ENCODE data around the gene FOS. TPM values are rescaled to one million over a fixed set of nuclear protein-coding genes. Genes with fewer than 3 reads are reported as not detected.

Gene FOS
- total and polyA plus RNA-seq, 2 of the 8 experiments (the other 6 are each of a cell fraction or from before 2014, with no cell fraction given) = 50.2 to 51.8 TPM

DNA sequence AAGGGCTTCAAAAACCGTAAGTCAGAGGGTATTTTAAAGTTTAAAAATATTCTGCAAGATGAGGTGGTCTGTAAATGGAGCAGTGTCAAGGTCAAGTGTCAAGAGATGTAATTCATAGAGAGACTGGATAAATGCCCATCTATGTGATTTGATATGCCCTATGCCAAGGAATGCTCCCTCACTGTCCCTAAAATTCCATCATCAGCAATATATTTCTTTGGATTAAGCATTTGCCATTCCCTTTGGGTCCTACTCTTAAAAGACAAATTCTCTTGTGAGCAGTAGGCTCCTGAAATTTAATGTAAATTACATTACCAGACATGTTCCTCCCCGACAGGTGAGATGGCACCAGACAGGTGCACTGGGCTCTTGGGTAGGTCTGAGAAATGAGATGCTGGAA, 16.0 kb upstream of the FOS start:
- Histone ChIP-seq H3K27me3 (replicated peaks in 1 of 4; ENCODE audit: control insufficient read depth in 3 of 4, extremely low read depth in 1 of 4, insufficient read depth in 3 of 4, low read length in 3 of 4) (no peaks in the 10 kb centered on the region), H4K20me1 (replicated peaks in 1 of 2; ENCODE audit: control insufficient read depth in 1 of 2, insufficient read depth in 2 of 2, low read length in 2 of 2) (no peaks in the 10 kb centered on the region), H4K91ac (replicated peaks; ENCODE audit: insufficient read length, low read length) (no peak overlapping the region), H3K56ac (replicated peaks; ENCODE audit: insufficient read length, low read depth, low read length) (no peak overlapping the region), H3K9me3 (ENCODE audit: insufficient read depth in 2 of 2, low read depth in 1 of 2, low read length in 1 of 2) (no peaks in the 10 kb centered on the region), H3K4ac (replicated peaks; ENCODE audit: insufficient read length, low read depth, low read length) (no peak overlapping the region), H3K4me1 (replicated peaks in 1 of 4; ENCODE audit: control insufficient read depth in 3 of 4, insufficient read depth in 4 of 4, low read length in 3 of 4) (peaks cover 0 to 9% (median 5%) of the 10 kb centered on the region in 4 experiments; a peak in 3 of 7 replicates), H2BK15ac (ENCODE audit: low read length) (no peak overlapping the region), H2AFZ (ENCODE audit: low read length) (no peak overlapping the region), H3K79me2 (ENCODE audit: control insufficient read depth in 1 of 2, insufficient read depth in 2 of 2, low read length in 2 of 2) (no peaks in the 10 kb centered on the region), H2BK12ac (ENCODE audit: low read depth, low read length) (no peak overlapping the region), H2AK5ac (ENCODE audit: low read depth, low read length) (no peak overlapping the region), H2BK5ac (ENCODE audit: low read depth, low read length) (no peak overlapping the region), H4K5ac (ENCODE audit: insufficient read length, low read depth, low read length) (no peak overlapping the region), H3K14ac (ENCODE audit: insufficient read length) (no peak overlapping the region), H4K8ac (ENCODE audit: extremely low read depth, insufficient read depth, low read length) (no peak overlapping the region), H3K79me1 (ENCODE audit: low read depth, low read length) (no peaks in the 10 kb centered on the region), H2BK120ac (replicated peaks; ENCODE audit: low read depth, low read length) (no peak overlapping the region), H3K4me2 (ENCODE audit: insufficient read depth in 1 of 2, low read depth in 2 of 2, low read length in 2 of 2) (no peak overlapping the region), H3K23me2 (ENCODE audit: low read depth, low read length) (peaks cover 5% of the 10 kb centered on the region; the same call in 1 of the 2 replicates), H3K9ac (replicated peaks in 1 of 4; ENCODE audit: extremely low read depth in 1 of 4, low read depth in 3 of 4, low read length in 3 of 4) (no peak overlapping the region), H3K18ac (ENCODE audit: extremely low read depth, low read length) (no peak overlapping the region), H3K36me3 (ENCODE audit: control insufficient read depth in 2 of 4, insufficient read depth in 4 of 4, low read length in 3 of 4) (no peaks in the 10 kb centered on the region), H2BK20ac (ENCODE audit: low read length) (no peak overlapping the region), H3K23ac (ENCODE audit: insufficient read length) (no peak overlapping the region), H3K27ac (ENCODE audit: low read depth, low read length) (no peak overlapping the region), H3K4me3 (ENCODE audit: extremely low read depth in 1 of 4, insufficient read depth in 2 of 4, low read depth in 3 of 4, low read length in 4 of 4) (no peak overlapping the region)
- WGBS, 2 experiments (ENCODE audit: extremely low coverage in 1 of 2, insufficient coverage in 1 of 2, insufficient read length in 1 of 2, insufficient replicate concordance in 2 of 2, low coverage in 1 of 2, low lambda C conversion rate in 2 of 2, missing lambda C conversion rate in 1 of 2) = 92% methylated on average over 2 of the region's 2 CpGs; no CpG with 5 or more reads in 1 of the 2 experiments
- CTCF ChIA-PET (ENCODE audit: partially characterized antibody) = no interaction called here
- POLR2A ChIA-PET (ENCODE audit: partially characterized antibody) = interaction anchor here (1.7 kb wide), 1 partner anchor 15 kb away, joined by 7 read pairs; no protein-coding TSS in a partner anchor
- no peak for DNase-seq (ENCODE audit: low read depth in 1 of 2, low spot score in 2 of 2)
- no peak for FAIRE-seq
- TF ChIP-seq YY1 (IDR thresholded peaks at IDR 0.05; ENCODE audit: low read depth, low read length) = no peak
- TF ChIP-seq JUND (IDR thresholded peaks at IDR 0.05; ENCODE audit: low read length) = no peak
- TF ChIP-seq HDAC2 (IDR thresholded peaks at IDR 0.05; ENCODE audit: borderline replicate concordance in 1 of 2, low read depth in 2 of 2, low read length in 2 of 2) = no peak
- TF ChIP-seq CHD2 (IDR thresholded peaks at IDR 0.05; ENCODE audit: low read length) = no peak
- TF ChIP-seq KDM4A (IDR thresholded peaks at IDR 0.05; ENCODE audit: low read depth, low read length, severe bottlenecking) = no peak
- no peak for TF ChIP-seq RBBP5 (IDR thresholded peaks at IDR 0.05; ENCODE audit: borderline replicate concordance, low read depth, low read length)
- TF ChIP-seq BCL11A (IDR thresholded peaks at IDR 0.05; ENCODE audit: low read depth in 2 of 2, low read length in 2 of 2) = no peak
- TF ChIP-seq, protein P1, sequence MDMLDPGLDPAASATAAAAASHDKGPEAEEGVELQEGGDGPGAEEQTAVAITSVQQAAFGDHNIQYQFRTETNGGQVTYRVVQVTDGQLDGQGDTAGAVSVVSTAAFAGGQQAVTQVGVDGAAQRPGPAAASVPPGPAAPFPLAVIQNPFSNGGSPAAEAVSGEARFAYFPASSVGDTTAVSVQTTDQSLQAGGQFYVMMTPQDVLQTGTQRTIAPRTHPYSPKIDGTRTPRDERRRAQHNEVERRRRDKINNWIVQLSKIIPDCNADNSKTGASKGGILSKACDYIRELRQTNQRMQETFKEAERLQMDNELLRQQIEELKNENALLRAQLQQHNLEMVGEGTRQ (IDR thresholded peaks at IDR 0.05; ENCODE audit: low read length) = no peak
- TF ChIP-seq RXRA (IDR thresholded peaks at IDR 0.05; ENCODE audit: insufficient read depth, low read depth, low read length) = no peak
- no peak for TF ChIP-seq SP1 (IDR thresholded peaks at IDR 0.05; ENCODE audit: low read depth, low read length)
- no peak for TF ChIP-seq SIRT6 (IDR thresholded peaks at IDR 0.05; ENCODE audit: low read length)
- TF ChIP-seq KDM1A (IDR thresholded peaks at IDR 0.05; ENCODE audit: borderline replicate concordance, low read length) = no peak
- no peak for TF ChIP-seq POLR2A (IDR thresholded peaks at IDR 0.05; ENCODE audit: control extremely low read depth in 1 of 2, low read depth in 2 of 2, low read length in 2 of 2)
- TF ChIP-seq MAFK (IDR thresholded peaks at IDR 0.05; ENCODE audit: low read depth, low read length) = no peak
